Activated CD8-positive, alpha-beta memory T cell treated with anti-CD3 and anti-CD28 coated beads for 36 hours (primary cell): ENCODE measurements around the gene CD2BP2. TPM values are rescaled to one million over a fixed set of nuclear protein-coding genes. Genes with fewer than 3 reads are reported as not detected.

Experiments
- CTCF ChIA-PET: fragments of 350-600 bp; sonication (Branson Sonifier 250); formaldehyde crosslinking; loops from one replicate; lab custom pipeline; 2021; ENCODE audit warnings: antibody characterized with exemption; lab: Charles Lee
- POLR2A ChIA-PET: fragments of 350-600 bp; sonication (Branson Sonifier 250); formaldehyde crosslinking; loops from one replicate; lab custom pipeline; 2021; ENCODE audit warnings: antibody characterized with exemption; lab: Charles Lee
- total RNA-seq, 2 experiments: library from RNA; stranded (reverse); gene quantifications; one replicate each; pipeline ENCODE4 v1.2.3, GENCODE V29; 2021

CD2BP2 gene
- total RNA-seq, result 10 to 100 TPM; 77.8 to 80.4 TPM

DNA sequence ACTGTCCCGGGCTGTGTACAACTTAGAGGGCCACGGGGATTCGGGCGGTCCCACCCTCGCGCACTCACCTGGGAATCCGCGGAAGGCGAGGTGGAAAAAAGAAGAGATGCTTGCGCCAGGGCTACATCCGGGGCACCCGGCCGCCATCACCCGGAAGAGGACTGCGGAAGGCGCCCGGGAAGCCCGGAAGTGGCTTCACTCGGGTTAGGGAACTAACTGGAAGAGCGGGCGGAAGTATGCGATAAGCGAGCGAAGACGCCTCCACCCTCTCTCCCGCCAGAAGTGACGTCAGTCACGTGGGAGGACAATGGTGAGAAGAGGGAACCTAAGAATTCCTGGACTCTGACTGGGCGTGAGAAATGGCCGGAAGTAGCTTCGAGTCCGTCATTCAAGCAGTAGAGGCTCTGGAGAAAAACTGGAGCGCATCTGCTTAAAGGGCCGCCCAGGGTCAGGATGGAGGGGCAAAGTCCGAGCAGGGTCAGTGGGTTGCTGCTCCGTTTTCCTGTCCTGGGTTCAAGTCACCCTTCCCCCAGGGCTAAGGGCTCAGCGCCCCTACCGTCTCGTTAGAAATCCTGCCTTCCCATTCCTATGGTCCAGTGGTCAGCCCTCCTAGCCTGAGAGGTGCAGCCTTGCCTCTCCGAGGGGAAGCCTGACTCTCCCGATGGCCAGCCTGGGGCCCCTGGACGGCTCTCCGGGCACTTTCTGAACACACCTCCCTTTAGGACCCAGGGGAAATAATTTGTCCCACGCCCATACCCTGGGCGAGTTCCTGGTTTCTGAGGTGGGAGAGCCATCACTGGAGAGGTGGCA is at the start of gene CD2BP2:
Gene CD2BP2, minus strand, starts transcription at position 165 of the 810 bp plus-strand sequence. CDS start 627 bp downstream, outside the sequence.
- ChIA-PET CTCF (interaction anchor here (1.0 to 1.4 kb wide), 3 partner anchors 19 to 46 kb away, joined by 3 to 5 read pairs (median 3); no protein-coding TSS in a partner anchor), POLR2A (interaction anchor here (0.6 to 2.2 kb wide), 6 partner anchors 14 to 56 kb away, joined by 3 to 7 read pairs (median 4); partner anchors contain the start of genes SEPTIN1, TBC1D10B and ZNF771)

DNA sequence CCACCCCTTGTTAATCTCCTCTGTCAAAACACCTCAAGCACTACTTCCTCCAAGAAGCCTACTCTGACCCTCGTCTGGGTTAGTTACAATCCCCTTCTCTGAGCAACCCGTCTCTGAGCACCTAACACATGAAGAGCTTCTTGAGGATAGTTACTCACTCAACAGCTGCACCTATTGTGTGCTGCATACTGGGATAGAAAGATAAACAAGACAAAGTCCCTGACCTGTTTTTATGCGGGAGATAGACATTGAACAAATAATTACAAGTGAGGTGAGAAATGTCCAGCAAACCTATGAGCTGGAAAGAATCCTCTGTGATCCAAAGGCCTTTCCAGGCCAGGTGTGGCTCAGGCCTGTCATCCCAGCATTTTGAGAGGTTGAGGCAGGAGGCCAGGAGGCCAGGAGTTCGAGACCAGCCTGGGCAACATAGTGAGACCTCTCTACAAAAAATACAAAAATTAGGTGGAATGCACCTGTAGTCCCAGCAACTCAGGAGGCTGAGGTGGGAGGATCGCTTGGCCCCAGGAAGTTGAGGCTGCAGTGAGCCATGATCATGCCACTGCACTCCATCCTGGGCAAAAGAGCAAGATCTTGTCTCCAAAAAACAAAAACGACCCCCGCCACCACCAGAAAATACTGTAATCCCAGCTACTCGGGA is 46.8 kb upstream of the CD2BP2 start:
- POLR2A ChIA-PET, result interaction anchor here (0.6 kb wide), 1 partner anchor 205 kb away, joined by 5 read pairs; no protein-coding TSS in a partner anchor
- CTCF ChIA-PET, result interaction anchor here (1.1 to 1.5 kb wide), 2 partner anchors 7 to 46 kb away, joined by 3 read pairs; no protein-coding TSS in a partner anchor

DNA sequence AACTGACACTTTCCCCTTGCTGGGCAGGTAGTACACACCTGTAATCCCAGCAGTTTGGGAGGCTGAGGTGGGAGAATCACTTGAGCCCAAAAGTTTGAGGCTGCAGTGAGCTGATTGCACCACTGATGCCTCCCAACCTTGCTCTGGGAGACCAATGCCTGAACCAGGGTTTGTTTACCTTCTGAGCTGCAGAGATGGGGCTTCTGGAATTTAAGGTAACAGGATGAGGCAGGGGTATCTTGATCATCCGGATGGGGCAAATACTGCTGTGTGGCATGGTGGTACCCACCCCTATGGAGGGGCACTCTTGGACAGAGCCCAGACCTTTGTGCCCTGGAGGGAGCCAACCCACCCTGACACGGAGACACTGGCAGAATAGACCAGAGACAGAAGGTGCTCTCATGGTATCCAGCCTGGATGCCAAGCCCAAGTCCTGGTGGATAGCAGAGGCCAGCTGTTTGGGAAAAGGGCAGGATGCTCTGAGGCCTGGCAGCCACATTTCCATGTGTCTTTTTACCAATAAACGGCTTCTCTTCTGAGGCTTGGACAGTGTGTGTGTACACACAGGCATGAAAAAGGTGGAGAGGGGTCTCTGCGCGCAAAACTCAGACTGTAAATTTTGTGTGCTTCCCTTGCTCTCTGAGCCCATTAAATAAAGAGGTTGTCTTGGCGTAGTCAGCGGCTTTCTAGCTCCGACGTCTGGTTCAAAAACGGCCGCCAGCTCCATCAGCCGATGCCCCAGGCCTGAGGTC is 44.5 kb upstream of the CD2BP2 start:
- ChIA-PET CTCF (interaction anchor here (0.9 to 1.4 kb wide), 5 partner anchors 10 to 29 kb away, joined by 3 to 7 read pairs (median 3); partner anchors contain the start of genes SEPTIN1 and TBC1D10B), POLR2A (interaction anchor here (0.8 to 1.9 kb wide), 2 partner anchors 8 to 17 kb away, joined by 3 to 7 read pairs; partner anchors contain the start of genes SEPTIN1 and ZNF771)

DNA sequence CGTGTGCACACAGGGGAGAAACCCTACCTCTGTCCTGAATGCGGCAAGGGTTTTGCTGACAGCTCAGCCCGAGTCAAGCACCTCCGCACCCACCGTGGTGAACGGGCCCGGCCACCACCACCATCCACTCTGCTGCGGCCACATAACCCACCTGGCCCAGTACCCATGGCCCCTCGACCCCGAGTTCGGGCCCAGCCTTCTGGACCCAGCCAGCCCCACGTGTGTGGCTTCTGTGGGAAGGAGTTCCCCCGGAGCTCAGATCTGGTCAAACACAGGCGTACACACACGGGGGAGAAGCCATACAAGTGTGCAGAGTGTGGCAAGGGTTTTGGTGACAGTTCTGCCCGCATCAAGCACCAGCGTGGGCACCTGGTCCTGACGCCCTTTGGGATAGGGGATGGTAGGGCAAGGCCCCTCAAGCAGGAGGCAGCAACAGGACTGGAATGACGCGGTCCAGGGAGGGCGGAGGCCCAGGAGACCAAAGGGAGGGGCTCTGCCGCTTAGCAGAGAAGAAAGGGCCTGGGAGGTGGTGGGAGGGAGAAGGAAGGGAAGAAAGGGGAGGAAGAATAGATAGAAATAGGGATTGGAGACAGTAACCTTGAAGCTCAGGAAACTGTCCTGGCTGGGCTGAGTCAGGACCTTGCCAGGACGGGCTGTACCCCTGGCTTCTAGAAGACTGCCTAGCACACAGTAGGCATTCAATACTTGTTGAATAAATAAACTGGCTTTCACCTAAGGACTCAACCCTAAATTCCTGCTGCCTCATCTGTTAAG is 43.7 kb upstream of the CD2BP2 start:
- ChIA-PET CTCF (interaction anchor here (0.9 to 1.7 kb wide), 6 partner anchors 9 to 28 kb away, joined by 3 to 10 read pairs (median 4); partner anchors contain the start of genes SEPTIN1, TBC1D10B and ZNF771), POLR2A (interaction anchor here (1.9 kb wide), 1 partner anchor 8 kb away, joined by 7 read pairs; the partner anchor contains the start of gene ZNF771)

DNA sequence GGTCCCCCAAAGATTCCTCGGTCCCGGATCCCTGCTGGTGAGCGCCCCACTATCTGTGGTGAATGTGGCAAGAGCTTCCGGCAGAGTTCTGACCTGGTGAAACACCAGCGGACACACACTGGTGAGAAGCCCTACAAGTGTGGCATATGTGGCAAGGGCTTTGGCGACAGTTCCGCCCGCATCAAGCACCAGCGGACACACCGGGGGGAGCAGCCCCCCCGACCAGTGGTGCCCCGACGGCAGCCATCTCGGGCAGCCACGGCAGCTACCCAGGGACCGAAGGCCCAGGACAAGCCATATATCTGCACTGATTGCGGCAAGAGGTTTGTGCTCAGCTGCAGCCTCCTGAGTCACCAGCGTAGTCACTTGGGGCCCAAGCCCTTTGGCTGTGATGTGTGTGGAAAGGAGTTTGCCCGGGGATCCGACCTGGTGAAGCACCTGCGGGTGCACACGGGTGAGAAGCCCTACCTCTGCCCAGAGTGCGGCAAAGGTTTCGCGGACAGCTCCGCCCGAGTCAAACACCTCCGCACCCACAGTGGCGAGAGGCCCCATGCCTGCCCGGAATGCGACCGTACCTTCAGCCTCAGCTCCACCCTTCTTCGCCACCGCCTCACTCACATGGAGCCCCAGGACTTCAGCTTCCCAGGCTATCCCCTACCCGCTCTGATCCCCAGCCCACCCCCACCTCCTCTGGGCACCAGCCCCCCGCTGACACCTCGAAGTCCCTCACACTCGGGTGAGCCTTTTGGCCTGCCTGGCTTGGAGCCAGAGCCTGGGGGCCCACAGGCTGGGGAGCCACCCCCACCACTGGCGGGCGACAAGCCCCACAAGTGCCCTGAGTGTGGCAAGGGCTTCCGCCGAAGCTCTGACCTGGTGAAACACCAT is 42.9 kb upstream of the CD2BP2 start:
- POLR2A ChIA-PET, result interaction anchor here (0.9 to 1.9 kb wide), 3 partner anchors 9 to 20 kb away, joined by 3 to 7 read pairs (median 4); partner anchors contain the start of genes SEPTIN1 and ZNF771
- CTCF ChIA-PET, result interaction anchor here (0.6 to 1.7 kb wide), 2 partner anchors 9 to 110 kb away, joined by 4 to 10 read pairs; partner anchors contain the start of gene ZNF771

DNA sequence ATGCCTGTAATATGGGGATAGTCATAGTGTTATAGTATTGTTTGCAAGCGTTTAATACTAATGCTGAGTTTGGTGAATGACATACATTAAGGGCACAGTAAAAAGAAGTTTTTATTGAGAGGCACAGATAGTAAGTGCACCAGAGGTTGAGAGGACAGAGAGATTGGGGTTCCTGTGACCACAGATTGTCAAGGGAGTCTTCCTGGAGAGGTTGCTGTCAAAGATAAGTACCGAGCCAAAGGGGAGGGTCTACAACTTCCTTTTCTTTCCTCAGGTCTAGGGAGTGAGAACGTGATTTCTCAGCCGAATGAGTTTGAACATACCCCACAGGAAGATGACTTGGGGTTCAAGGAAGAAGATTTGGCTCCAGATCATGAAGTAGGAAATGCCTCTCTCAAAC is 41.9 kb upstream of the CD2BP2 start:
- CTCF ChIA-PET, result interaction anchor here (1.0 to 2.7 kb wide), 3 partner anchors 10 to 218 kb away, joined by 3 to 15 read pairs (median 10); partner anchors contain the start of gene ZNF771
- POLR2A ChIA-PET, result interaction anchor here (1.1 to 1.8 kb wide), 2 partner anchors 12 to 14 kb away, joined by 3 to 6 read pairs; partner anchors contain the start of gene SEPTIN1

DNA sequence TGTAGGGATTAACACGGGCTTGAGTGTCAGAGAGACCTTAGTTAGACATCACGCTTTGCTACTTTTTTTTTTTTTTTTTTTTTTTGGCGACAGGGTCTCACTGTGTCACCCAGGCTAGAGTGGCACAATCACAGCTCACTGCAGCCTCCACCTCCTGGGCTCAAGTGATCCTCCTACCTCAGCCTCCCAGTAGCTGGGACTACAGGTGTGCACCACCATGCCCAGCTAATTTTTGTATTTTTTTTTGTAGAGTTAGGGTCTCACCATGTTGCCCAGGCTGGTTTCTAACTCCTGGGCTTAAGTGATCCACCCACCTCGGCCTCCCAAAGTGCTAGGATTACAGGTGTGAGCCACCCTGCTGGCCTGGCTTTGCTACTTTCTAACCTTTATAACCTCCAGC is 41.5 kb upstream of the CD2BP2 start:
- ChIA-PET CTCF (interaction anchor here (1.0 to 3.2 kb wide), 6 partner anchors 11 to 219 kb away, joined by 3 to 15 read pairs (median 10); partner anchors contain the start of gene ZNF771), POLR2A (interaction anchor here (1.8 to 1.9 kb wide), 2 partner anchors 13 to 14 kb away, joined by 6 to 10 read pairs; partner anchors contain the start of gene SEPTIN1)

DNA sequence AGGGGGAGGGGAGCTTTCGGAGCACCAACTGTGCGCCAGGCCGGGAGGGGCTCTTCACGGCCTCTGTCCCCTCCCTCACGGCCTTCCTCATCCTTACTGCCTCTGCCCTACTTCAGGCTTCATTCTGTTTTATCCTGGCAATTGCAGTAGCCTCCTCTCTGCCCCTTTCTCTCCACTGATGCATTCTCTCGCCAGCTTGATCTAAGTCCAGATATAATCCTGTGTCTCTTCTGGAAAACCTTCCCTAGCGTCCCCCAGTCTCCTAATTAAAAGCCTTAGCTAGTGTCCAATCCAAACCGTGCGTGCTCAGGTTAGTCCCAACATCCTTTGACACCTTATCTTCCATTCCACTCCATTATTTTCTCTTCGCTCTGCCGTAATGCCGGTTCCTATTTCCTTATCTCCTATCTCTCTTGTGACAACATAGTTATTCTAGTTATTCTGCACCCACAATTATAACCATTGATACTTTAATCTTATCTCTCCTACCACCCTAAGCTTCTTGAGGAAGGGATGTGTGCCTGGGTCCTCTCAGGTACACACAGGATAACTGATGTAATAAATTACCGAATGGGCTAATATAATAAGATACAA is 41.0 kb upstream of the CD2BP2 start:
- POLR2A ChIA-PET, result interaction anchor here (1.5 to 1.9 kb wide), 3 partner anchors 11 to 13 kb away, joined by 6 to 10 read pairs (median 10); partner anchors contain the start of genes SEPTIN1 and ZNF771
- CTCF ChIA-PET, result interaction anchor here (0.6 to 3.2 kb wide), 9 partner anchors 11 to 219 kb away, joined by 3 to 15 read pairs (median 8); partner anchors contain the start of genes DCTPP1 and ZNF771

DNA sequence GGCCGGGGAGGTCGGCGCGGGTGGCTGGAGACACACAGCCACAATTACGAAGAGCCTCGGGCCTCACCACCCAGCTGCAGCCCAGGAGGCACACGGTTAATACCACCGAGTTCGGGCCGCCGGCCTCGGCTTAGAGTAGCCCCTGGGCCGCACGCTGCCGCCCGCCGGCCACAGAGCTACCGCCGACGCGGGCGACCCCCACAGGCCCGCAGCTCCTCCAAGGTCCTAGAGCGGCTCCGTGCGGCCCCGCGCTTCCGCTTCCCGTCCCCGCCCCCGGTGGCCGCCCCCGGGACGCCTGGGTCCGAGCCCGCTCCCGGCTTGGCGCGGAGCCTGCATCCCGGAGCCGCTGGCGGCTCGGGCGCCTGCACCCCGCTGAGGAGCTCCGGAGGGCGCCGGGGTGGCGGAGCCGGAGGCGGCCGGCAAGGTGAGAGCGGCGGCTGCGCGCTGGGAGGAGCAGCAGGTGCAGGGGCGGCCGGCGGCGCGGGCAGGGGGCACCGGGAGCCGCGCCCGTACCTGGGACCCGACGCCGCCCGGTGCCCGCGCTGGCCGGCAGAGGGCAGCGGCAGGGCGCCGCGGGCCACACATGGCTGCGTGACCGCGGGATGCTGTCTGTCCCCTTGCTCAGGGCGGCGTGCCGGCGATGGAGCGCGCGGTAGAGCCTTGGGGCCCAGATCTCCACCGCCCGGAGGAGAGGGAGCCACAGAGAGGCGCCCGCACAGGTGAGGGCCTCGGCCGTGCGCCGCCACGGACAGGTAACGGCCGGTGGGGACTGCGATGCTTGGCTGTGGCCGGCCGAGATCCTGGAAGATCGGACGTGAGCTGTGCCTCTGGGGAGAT is 40.3 kb upstream of the CD2BP2 start, which contains the start of gene ZNF48:
Gene ZNF48, plus strand, starts transcription at position 266 of the 837 bp plus-strand sequence. Its CDS starts 375 bp downstream, at position 641.
- ChIA-PET CTCF (interaction anchor here (0.6 to 3.2 kb wide), 10 partner anchors 12 to 255 kb away, joined by 3 to 15 read pairs (median 6); partner anchors contain the start of genes DCTPP1 and ZNF771), POLR2A (interaction anchor here (0.5 to 1.9 kb wide), 5 partner anchors 12 to 40 kb away, joined by 4 to 10 read pairs (median 8); partner anchors contain the start of genes CD2BP2, SEPTIN1 and ZNF771)

DNA sequence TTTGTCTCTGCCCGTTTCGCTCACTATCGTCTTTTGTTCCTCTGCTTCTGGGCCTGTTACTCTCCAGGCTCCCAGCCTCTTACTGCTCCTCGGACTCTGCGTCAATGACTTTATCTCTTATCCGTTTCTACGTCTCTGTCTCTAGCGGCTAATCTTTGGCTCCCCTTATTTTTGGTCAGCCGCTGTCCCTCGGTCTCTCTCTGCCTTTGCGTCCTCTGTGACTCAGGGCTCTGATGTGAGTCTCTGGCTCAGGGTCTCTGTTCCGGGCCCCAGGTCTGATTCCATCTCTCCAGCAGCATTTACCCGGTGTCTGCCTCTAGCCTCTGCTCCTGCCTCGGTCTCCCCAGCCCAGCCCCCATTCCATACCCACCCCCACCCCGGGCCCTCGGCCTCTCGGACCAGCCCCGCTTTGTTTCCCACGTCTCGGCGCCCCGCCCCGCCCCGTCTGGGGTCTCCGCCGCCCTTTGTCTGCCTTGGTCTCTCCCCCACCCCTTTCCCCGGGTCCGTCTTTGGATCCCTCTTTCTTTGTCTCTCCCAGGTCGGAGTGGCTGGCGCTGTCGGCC is 39.6 kb upstream of the CD2BP2 start:
- ChIA-PET CTCF (interaction anchor here (0.8 to 3.2 kb wide), 8 partner anchors 13 to 255 kb away, joined by 3 to 15 read pairs (median 9); partner anchors contain the start of genes DCTPP1 and ZNF771), POLR2A (interaction anchor here (0.5 to 1.9 kb wide), 5 partner anchors 12 to 39 kb away, joined by 3 to 10 read pairs (median 8); partner anchors contain the start of genes CD2BP2, SEPTIN1 and ZNF771)

DNA sequence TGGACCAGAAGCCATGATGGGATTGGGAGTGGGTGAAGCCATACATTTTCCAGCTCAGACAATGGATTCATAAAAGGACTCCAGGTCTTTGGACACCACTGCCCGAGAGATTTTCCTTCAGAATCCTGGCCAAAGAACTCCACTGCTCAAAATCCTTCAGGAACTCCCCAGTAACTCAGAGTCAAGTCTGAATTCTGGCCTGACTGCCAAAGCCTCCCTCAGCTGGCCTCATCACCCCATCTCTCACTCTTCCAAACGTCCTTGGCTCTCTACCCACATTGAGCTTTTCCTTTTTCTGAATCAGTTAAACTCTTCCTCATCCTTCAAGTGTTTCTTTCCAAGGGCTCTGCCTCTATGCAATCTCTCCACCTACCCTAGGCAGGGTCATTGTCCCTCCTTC is 28.4 kb upstream of the CD2BP2 start:
- POLR2A ChIA-PET, result interaction anchor here (0.9 to 2.0 kb wide), 7 partner anchors 10 to 29 kb away, joined by 3 to 11 read pairs (median 5); partner anchors contain the start of genes CD2BP2, TBC1D10B and ZNF48
- CTCF ChIA-PET, result interaction anchor here (0.6 to 2.7 kb wide), 5 partner anchors 12 to 215 kb away, joined by 3 to 7 read pairs (median 3); partner anchors contain the start of gene TBC1D10B

DNA sequence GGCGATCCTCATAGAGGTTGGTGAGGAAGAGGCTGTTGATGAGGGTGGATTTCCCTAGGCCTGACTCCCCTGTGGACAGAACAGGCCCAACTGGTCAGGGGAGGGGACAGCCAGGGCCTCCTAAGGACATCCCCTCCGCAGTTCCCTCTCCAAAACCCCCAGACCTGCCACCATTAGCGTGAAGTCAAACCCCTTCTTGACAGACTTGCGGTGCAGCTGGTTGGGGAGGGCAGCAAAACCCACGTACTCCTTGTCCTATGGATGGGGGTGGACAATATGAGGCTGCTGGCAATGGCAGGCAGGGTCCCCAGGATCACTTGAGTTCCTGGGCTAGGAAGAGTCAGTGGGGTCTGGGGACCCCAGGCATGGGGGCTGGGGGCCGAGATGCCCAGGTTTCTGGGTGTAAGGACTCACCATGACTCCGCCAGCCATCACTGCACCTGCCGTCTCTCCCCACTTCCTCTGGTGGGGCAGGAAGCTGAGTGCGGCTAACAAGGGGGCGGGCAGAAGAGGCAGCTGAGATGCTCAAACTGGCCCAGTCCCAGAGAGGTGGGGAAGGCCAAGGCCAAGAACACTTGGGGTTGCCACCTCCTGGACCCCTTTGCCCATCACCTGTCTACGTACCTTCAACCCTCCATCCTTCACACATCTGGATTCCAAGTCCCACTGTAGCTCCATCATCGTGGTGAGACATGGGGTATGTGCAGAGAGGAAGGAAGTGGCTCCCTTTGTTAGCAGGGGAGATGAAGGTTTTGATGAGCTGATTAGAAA is 27.2 kb upstream of the CD2BP2 start, which contains the start of gene SEPTIN1:
Gene SEPTIN1, minus strand, starts transcription at position 451 of the 771 bp plus-strand sequence. Its CDS starts 19 bp downstream, at position 432.
- ChIA-PET POLR2A (interaction anchor here (0.6 to 2.0 kb wide), 12 partner anchors 11 to 250 kb away, joined by 3 to 11 read pairs (median 5); partner anchors contain the start of genes CD2BP2, TBC1D10B, ZNF48 and ZNF771), CTCF (interaction anchor here (0.7 to 2.7 kb wide), 7 partner anchors 10 to 27 kb away, joined by 3 to 7 read pairs (median 4); partner anchors contain the start of genes TBC1D10B and ZNF771)
